Thyroid gland (tissue), 4 donors: ENCODE measurements around the gene SCN10A.

Source experiments
- POLR2A ChIP-seq, 2 donors: fragments of 450-650 bp; IDR thresholded peaks; one replicate each; pipeline ENCODE4 v1.6.1; 2017; ENCODE audit warnings: antibody characterized with exemption in 2 of 2, mild to moderate bottlenecking in 2 of 2, moderate library complexity in 1 of 2
- TF ChIP-seq, protein P1 (sequence below), 6 experiments: fragments of 200-600 bp in 3 of 6; fragments of 450-650 bp in 3 of 6; sonication (generic) in 3 of 6; IDR thresholded peaks; one replicate each; pipeline ENCODE4 v1.5.1; 2016 to 2019; ENCODE audit warnings: antibody characterized with exemption in 6 of 6, mild to moderate bottlenecking in 2 of 6, inconsistent platforms in 1 of 6, moderate library complexity in 1 of 6

DNA sequence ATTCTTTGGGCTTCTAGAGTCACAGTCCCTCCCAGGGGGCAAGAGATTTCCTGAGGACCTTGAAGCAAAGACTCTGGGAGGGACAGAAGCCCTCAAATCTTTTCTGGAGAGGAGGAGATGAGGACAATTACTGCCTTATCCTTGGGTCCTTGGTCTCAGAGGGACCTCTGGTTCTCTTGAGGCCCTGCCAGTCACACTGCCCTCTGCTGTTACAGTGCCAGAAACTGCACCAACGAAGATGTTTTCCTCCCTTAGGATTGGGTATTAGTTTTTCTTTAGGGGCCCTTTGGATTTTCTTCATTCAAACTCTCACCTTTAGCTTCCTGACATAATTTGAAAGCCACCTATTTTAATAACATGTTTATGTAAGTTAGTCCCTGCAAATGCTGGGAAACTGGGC, 108.3 kb downstream of the SCN10A start:
- TF ChIP-seq, protein P1, sequence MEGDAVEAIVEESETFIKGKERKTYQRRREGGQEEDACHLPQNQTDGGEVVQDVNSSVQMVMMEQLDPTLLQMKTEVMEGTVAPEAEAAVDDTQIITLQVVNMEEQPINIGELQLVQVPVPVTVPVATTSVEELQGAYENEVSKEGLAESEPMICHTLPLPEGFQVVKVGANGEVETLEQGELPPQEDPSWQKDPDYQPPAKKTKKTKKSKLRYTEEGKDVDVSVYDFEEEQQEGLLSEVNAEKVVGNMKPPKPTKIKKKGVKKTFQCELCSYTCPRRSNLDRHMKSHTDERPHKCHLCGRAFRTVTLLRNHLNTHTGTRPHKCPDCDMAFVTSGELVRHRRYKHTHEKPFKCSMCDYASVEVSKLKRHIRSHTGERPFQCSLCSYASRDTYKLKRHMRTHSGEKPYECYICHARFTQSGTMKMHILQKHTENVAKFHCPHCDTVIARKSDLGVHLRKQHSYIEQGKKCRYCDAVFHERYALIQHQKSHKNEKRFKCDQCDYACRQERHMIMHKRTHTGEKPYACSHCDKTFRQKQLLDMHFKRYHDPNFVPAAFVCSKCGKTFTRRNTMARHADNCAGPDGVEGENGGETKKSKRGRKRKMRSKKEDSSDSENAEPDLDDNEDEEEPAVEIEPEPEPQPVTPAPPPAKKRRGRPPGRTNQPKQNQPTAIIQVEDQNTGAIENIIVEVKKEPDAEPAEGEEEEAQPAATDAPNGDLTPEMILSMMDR (IDR thresholded peaks at IDR 0.05): no peak
- no peak for TF ChIP-seq POLR2A (IDR thresholded peaks at IDR 0.05)
